Stomach (tissue), 9 donors: ENCODE results near the gene TGM2. TPM values are rescaled to one million over a fixed set of nuclear protein-coding genes. Genes with fewer than 3 reads are reported as not detected.

Experiments
- DNase-seq, 2 donors: peaks; one replicate each; pipeline versions ENCODE4 v3.0.0 to v3.0.0-alpha.2; 2013 to 2019
- H3K27ac ChIP-seq, 5 donors: fragments of 200-600 bp in 4 of 5; sonication (generic) in 4 of 5; one replicate each; pipeline ENCODE4 v1.5.1; 2013 to 2019; ENCODE audit warnings: mild to moderate bottlenecking in 1 of 5, moderate library complexity in 1 of 5
- H3K27me3 ChIP-seq, 3 donors: fragments of 200-600 bp; sonication (generic); one replicate each; pipeline ENCODE4 v1.5.1; 2017 to 2019; ENCODE audit warnings: mixed run types in 1 of 3
- H3K36me3 ChIP-seq, 4 donors: fragments of 200-600 bp; sonication (generic); 1 replicate in 3 of 4; 2 replicates in 1 of 4; pipeline ENCODE4 v1.5.1; 2016 to 2019
- H3K4me1 ChIP-seq, 4 donors: fragments of 200-600 bp; sonication (generic); one replicate each; pipeline ENCODE4 v1.5.1; 2016 to 2019
- H3K4me3 ChIP-seq, 4 donors: fragments of 200-600 bp; sonication (generic) in 3 of 4; one replicate each; pipeline ENCODE4 v1.5.1; 2016 to 2019; ENCODE audit warnings: mild to moderate bottlenecking in 1 of 4
- H3K9me3 ChIP-seq, 4 donors: fragments of 200-600 bp; sonication (generic); one replicate each; pipeline ENCODE4 v1.5.1; 2016 to 2019
- CTCF ChIP-seq, 7 experiments: fragments of 450-650 bp in 4 of 7; fragments of 200-600 bp in 3 of 7; sonication (generic) in 3 of 7; IDR thresholded peaks; one replicate each; pipeline ENCODE4 v1.5.1; 2016 to 2019; ENCODE audit warnings: antibody characterized with exemption in 7 of 7, control low read depth in 2 of 7, mild to moderate bottlenecking in 1 of 7
- EP300 ChIP-seq: sonication (generic); formaldehyde crosslinking; IDR thresholded peaks from one replicate; pipeline ENCODE4 v1.6.1; 2017; ENCODE audit warnings: antibody characterized with exemption
- POLR2A ChIP-seq, 4 donors: fragments of 450-650 bp; IDR thresholded peaks; one replicate each; pipeline ENCODE4 v1.6.1; 2016; ENCODE audit warnings: antibody characterized with exemption in 4 of 4, control low read depth in 2 of 4, mild to moderate bottlenecking in 1 of 4, moderate library complexity in 1 of 4
- POLR2AphosphoS5 ChIP-seq, 3 donors: sonication (generic); formaldehyde crosslinking; IDR thresholded peaks; one replicate each; pipeline ENCODE4 v1.6.1; 2016; ENCODE audit warnings: antibody characterized with exemption in 3 of 3
- WGBS, 5 donors: extraction: QIAGEN DNeasy Blood & Tissue Kit in 3 of 5; methylation state at CpG; one replicate each; pipeline versions ENCODE4 v1.1.5 to v1.1.7; 2013 to 2018; 5-methylcytosine and 5-hydroxymethylcytosine counted together
- intact Hi-C: fragments of 100-400 bp; cut with DNase I; formaldehyde crosslinking; loops from one replicate; pipeline ENCODE4 v1.15.1; 2023; ENCODE audit warnings: low total_unique reads
- polyA plus RNA-seq, 3 donors: library from polyadenylated mRNA; stranded (reverse); fragments of 200-250 nt; gene quantifications; one replicate each; pipeline ENCODE4 v1.2.3, GENCODE V29; 2013
- total RNA-seq, 5 donors: library from RNA; depleted of rRNA; stranded (reverse); fragments of >200 nt; gene quantifications; one replicate each; pipeline versions ENCODE4 v1.1.0 to v1.2.3, GENCODE V29; 2014 to 2016
- donor health status: healthy with polysubstance abuse.
- donor health status: Bipolar disorder and iron deficiency.
- donor health status: healthy.

TGM2 gene
- total and polyA plus RNA-seq, 8 donors = 16.2 to 195 (median 33.3) TPM

DNA sequence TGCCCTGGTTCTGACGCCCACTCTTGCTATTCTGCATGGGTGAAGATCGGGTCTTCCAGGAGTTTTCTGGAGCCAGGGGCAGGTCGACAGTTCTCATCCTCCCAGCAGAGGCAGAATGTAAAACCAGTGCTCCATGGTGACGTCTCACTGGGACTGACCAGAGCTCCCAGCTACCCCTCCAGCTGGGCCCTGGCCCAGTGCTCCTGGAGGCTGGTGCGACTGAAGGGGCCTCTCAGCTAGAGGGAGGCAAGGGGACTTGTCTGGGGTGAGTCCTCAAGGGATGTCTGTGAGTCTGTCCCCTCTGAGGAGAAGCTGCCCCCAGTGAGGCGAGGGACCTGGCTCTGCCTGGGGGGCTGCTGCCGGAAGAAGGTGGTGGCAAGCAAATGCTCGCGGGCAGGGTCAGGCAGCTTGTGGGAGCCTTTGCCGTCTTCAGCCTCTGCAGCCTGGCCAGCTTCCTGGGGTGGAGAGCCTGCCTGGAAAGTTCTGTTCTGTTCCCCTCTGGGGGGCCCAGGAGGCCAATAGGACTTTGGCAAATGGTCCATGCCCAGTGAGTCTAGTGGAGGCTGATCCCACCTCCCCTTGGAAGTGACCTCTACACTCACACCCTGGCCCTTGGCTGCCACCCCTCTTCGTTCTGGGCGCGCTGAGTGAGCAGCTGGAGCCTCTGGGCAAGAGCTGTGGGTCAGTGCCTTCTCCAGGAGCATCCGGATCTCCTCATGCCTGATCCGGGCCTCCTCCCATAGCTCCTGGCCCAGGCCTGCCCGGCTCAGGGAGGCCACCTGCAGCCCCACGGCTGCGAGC is 47.9 kb upstream of the TGM2 start:
- Histone ChIP-seq H3K36me3 (peaks cover 0 to 4% (median 0%) of the 10 kb centered on the region in 4 donors), H3K4me1 (peaks cover 0 to 6% (median 3%) of the 10 kb centered on the region in 4 donors), H3K27ac (no peak overlapping the region), H3K27me3 (no peaks in the 10 kb centered on the region), H3K4me3 (no peak overlapping the region), H3K9me3 (no peaks in the 10 kb centered on the region)
- TF ChIP-seq POLR2A (IDR thresholded peaks at IDR 0.05) = no peak
- WGBS, 5 donors = 61 to 75% (median 70%) methylated on average over 8 to 18 of the region's 18 CpGs
- DNase-seq = no peak
- intact Hi-C loops = no loop called here

- Histone ChIP-seq H3K27ac (no peak overlapping the region), H3K9me3 (no peaks in the 10 kb centered on the region), H3K36me3 (peaks cover 0 to 1% (median 0%) of the 10 kb centered on the region in 4 donors), H3K4me1 (peaks cover 0 to 5% (median 2%) of the 10 kb centered on the region in 4 donors), H3K4me3 (no peak overlapping the region), H3K27me3 (no peaks in the 10 kb centered on the region)
- no peak for DNase-seq
- intact Hi-C loops = no loop called here
- 67 to 78% (median 74%) methylated on average over 9 of the region's 9 CpGs for WGBS, 5 donors
- TF ChIP-seq POLR2A (IDR thresholded peaks at IDR 0.05) (no peak), POLR2AphosphoS5 (IDR thresholded peaks at IDR 0.05) (no peak), CTCF (IDR thresholded peaks at IDR 0.05) (no peak), EP300 (no peak)
These were observed 46.4 kb upstream of the TGM2 start for GRCh38 chr20:38211200-38212097.

- Histone ChIP-seq H3K27ac (no peak overlapping the region), H3K4me1 (peaks cover 0 to 5% (median 2%) of the 10 kb centered on the region in 4 donors), H3K9me3 (no peaks in the 10 kb centered on the region), H3K27me3 (no peaks in the 10 kb centered on the region), H3K36me3 (no peaks in the 10 kb centered on the region), H3K4me3 (no peak overlapping the region)
- no peak for DNase-seq
- TF ChIP-seq POLR2A (IDR thresholded peaks at IDR 0.05) = no peak
- TF ChIP-seq EP300 = no peak
- no peak for TF ChIP-seq CTCF (IDR thresholded peaks at IDR 0.05)
- TF ChIP-seq POLR2AphosphoS5 (IDR thresholded peaks at IDR 0.05) = no peak
- WGBS, 5 donors = 54 to 76% (median 60%) methylated on average over 6 of the region's 6 CpGs
- intact Hi-C loops = no loop called here
These were observed 45.7 kb upstream of the TGM2 start for GRCh38 chr20:38210741-38211140.

DNA sequence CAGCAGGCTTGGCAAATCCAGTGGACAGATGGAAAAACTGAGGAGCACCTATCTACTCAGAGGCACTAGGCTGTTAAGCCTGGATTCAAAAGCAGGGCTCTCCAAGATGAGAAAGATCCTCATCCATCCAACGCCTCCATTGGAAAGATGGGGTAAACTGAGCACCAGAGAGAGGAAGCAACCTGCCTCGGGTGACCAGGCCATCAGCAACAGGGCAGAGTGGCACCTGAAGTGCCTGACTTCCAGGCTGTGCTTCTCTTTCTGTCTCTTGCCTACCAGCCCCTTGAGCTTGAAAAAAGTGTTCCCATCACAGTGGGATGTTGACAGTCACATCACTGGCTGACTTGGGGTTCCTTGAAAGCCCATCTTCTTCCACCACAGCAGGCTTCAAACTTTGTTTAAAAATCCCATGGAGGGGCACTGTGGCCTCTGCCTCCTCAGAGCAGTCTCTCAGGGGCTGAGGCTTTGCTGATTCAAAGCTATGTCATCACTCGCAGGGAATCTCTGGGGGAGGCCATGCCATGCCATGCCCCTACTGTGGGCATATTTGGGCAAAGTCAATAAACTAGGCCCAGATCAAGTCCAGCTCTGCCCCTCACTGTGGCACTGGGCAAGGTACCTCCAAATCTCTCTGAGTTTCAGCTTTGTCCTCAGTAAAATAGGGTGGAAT is 44.8 kb upstream of the TGM2 start:
- WGBS, 5 donors = 81 to 88% (median 87%) methylated on average over 3 of the region's 3 CpGs
- no peak overlapping the region for H3K4me3 ChIP-seq
- H3K9me3 ChIP-seq = no peaks in the 10 kb centered on the region
- no peaks in the 10 kb centered on the region for H3K36me3 ChIP-seq
- intact Hi-C loops = no loop called here
- no peak overlapping the region for H3K27ac ChIP-seq
- no peaks in the 10 kb centered on the region for H3K27me3 ChIP-seq
- TF ChIP-seq POLR2A (IDR thresholded peaks at IDR 0.05) = no peak
- no peak for TF ChIP-seq EP300
- TF ChIP-seq POLR2AphosphoS5 (IDR thresholded peaks at IDR 0.05) = no peak
- no peak for TF ChIP-seq CTCF (IDR thresholded peaks at IDR 0.05)
- no peak for DNase-seq
- H3K4me1 ChIP-seq = peaks cover 0 to 5% (median 2%) of the 10 kb centered on the region in 4 donors
